ENCODE measurements around the gene MROH7. TPM values are rescaled to one million over a fixed set of nuclear protein-coding genes. Genes with fewer than 3 reads are reported as not detected.
"Not testable (repeated sequence)": the region's sequence is repeated elsewhere in the genome, so short reads cannot be mapped to it uniquely, and the experiment has no call there.

Gene MROH7
- total RNA-seq, 1 donor from 2014 or later, result not detected

GRCh38 chr1:54609301-54609921, 32.2 kb upstream of the MROH7 start:
- DNase-seq (ENCODE audit: low read depth in 2 of 2), result no peak

GRCh38 chr1:54610048-54610447, 31.5 kb upstream of the MROH7 start:
- DNase-seq (ENCODE audit: low read depth in 2 of 2), result no peak

GRCh38 chr1:54610601-54611580, 30.7 kb upstream of the MROH7 start:
- DNase-seq (ENCODE audit: low read depth in 2 of 2), result no peak

- no peak for DNase-seq (ENCODE audit: low read depth in 2 of 2)
Observed at GRCh38 chr1:54611621-54612020, 30.0 kb upstream of the MROH7 start.

- DNase-seq (ENCODE audit: low read depth in 2 of 2), result no peak
Observed at GRCh38 chr1:54614024-54614423, 27.6 kb upstream of the MROH7 start.

GRCh38 chr1:54614563-54614962, 27.0 kb upstream of the MROH7 start:
- DNase-seq (ENCODE audit: low read depth in 2 of 2), result no peak

GRCh38 chr1:54615531-54616279, 25.9 kb upstream of the MROH7 start:
- DNase-seq (ENCODE audit: low read depth in 2 of 2), result no peak

GRCh38 chr1:54619749-54620148, 21.8 kb upstream of the MROH7 start:
- no peak for DNase-seq (ENCODE audit: low read depth in 2 of 2)

GRCh38 chr1:54623216-54624007, 18.2 kb upstream of the MROH7 start, which contains the start of gene FAM151A:
Gene FAM151A, minus strand, starts transcription at chr1:54623525. Its CDS starts 130 bp downstream, at chr1:54623395.
- no peak for DNase-seq (ENCODE audit: low read depth in 2 of 2)

- no peak for DNase-seq (ENCODE audit: low read depth in 2 of 2)
Observed at GRCh38 chr1:54624466-54625464, 16.8 kb upstream of the MROH7 start.

- DNase-seq (ENCODE audit: low read depth in 2 of 2), result no peak
Observed at GRCh38 chr1:54627196-54627595, 14.4 kb upstream of the MROH7 start.

- not testable (repeated sequence) for DNase-seq (ENCODE audit: low read depth in 2 of 2)
Observed at GRCh38 chr1:54635804-54636203, 5.8 kb upstream of the MROH7 start.

GRCh38 chr1:54636461-54637446, 4.8 kb upstream of the MROH7 start:
- DNase-seq (ENCODE audit: low read depth in 2 of 2), result not testable (repeated sequence)

GRCh38 chr1:54640361-54640760, 1.2 kb upstream of the MROH7 start:
- no peak for DNase-seq (ENCODE audit: low read depth in 2 of 2)

- DNase-seq (ENCODE audit: low read depth in 2 of 2), result no peak
Observed at GRCh38 chr1:54643736-54644135, 2.1 kb downstream of the MROH7 start.

- DNase-seq (ENCODE audit: low read depth in 2 of 2), result no peak
Observed at GRCh38 chr1:54645806-54646676, 4.5 kb downstream of the MROH7 start.

GRCh38 chr1:54649130-54649898, 7.7 kb downstream of the MROH7 start:
- no peak for DNase-seq (ENCODE audit: low read depth in 2 of 2)

All from lung microvascular endothelial cell (primary cell).